Heart right ventricle (tissue), 16 donors: ENCODE measurements around the gene LGALS7. TPM values are rescaled to one million over a fixed set of nuclear protein-coding genes. Genes with fewer than 3 reads are reported as not detected.
A peak's percentile ranks its signal among the peaks of the same experiment; 100 is the strongest.
"Not testable (repeated sequence)": the region's sequence is repeated elsewhere in the genome, so short reads cannot be mapped to it uniquely, and the experiment has no call there.

Experiments used
- ATAC-seq, 8 donors: fragments of 200-7000 bp; cut with Tn5 transposase; one replicate each; pipeline ENCODE4 v1.9.1; 2020; ENCODE audit warnings: mild to moderate bottlenecking in 8 of 8, moderate library complexity in 8 of 8, moderate number of reproducible peaks in 1 of 8
- DNase-seq, 2 donors: peaks; one replicate each; pipeline ENCODE4 v3.0.0-alpha.2; 2020
- H3K27ac ChIP-seq, 10 donors: fragments of 200-600 bp; sonication (generic) in 2 of 10; one replicate each; pipeline versions ENCODE4 v1.5.0 to v1.8.0; 2020 to 2022; ENCODE audit warnings: mild to moderate bottlenecking in 3 of 10
- H3K27me3 ChIP-seq, 7 donors: fragments of 200-600 bp; one replicate each; pipeline ENCODE4 v1.8.0; 2021 to 2022; ENCODE audit warnings: mild to moderate bottlenecking in 2 of 7
- H3K36me3 ChIP-seq, 9 donors: fragments of 200-600 bp; sonication (generic) in 1 of 9; one replicate each; pipeline versions ENCODE4 v1.5.0 to v1.8.0; 2020 to 2022; ENCODE audit warnings: mild to moderate bottlenecking in 2 of 9
- H3K4me1 ChIP-seq, 9 donors: fragments of 200-600 bp; sonication (generic) in 1 of 9; one replicate each; pipeline versions ENCODE4 v1.5.0 to v1.8.0; 2020 to 2022; ENCODE audit warnings: mild to moderate bottlenecking in 4 of 9
- H3K4me3 ChIP-seq, 10 donors: fragments of 200-600 bp; sonication (generic) in 2 of 10; one replicate each; pipeline versions ENCODE4 v1.5.0 to v1.8.0; 2020 to 2022; ENCODE audit warnings: mild to moderate bottlenecking in 7 of 10, moderate library complexity in 2 of 10
- H3K9me3 ChIP-seq, 11 donors: fragments of 200-600 bp in 10 of 11; sonication (generic) in 2 of 11; one replicate each; pipeline versions ENCODE4 v1.5.0 to v1.8.0; 2013 to 2022; ENCODE audit warnings: mild to moderate bottlenecking in 2 of 11, control low read depth in 1 of 11, moderate library complexity in 1 of 11
- WGBS, 2 donors: extraction: QIAGEN DNeasy Blood & Tissue Kit; methylation state at CpG; one replicate each; pipeline ENCODE4 v1.1.7; 2013; ENCODE audit warnings: inconsistent platforms in 1 of 2; 5-methylcytosine and 5-hydroxymethylcytosine counted together
- intact Hi-C, 10 donors: fragments of 100-400 bp; cut with DNase I; formaldehyde crosslinking; loops; one replicate each; pipeline versions ENCODE4 v1.11.1 to v1.14.2; 2022
- polyA plus RNA-seq, 2 donors: library from polyadenylated mRNA; stranded (reverse); fragments of 200-250 nt; gene quantifications; one replicate each; pipeline ENCODE4 v1.2.3, GENCODE V29; 2013
- total RNA-seq, 10 donors: library from RNA; stranded (reverse); fragmentation: NEBNext Ultra II Directional in 3 of 10; extraction: Animal tissue kit (Norgen Biotek cat#: 25700) in 3 of 10; gene quantifications; one replicate each; pipeline versions ENCODE4 v1.2.1 to v1.2.4, GENCODE V29; 2021 to 2023
- TF ChIP-seq, protein P1 (sequence below), 9 donors: fragments of 200-600 bp; sonication (generic) in 2 of 9; IDR thresholded peaks; one replicate each; pipeline versions ENCODE4 v1.5.0 to v1.8.0; 2021 to 2022; ENCODE audit warnings: antibody characterized with exemption in 9 of 9, mild to moderate bottlenecking in 5 of 9, moderate library complexity in 1 of 9
- donor health status: Arrhythmogenic right ventricular cardiomyopathy.
- donor health status: ischemic (EF 13 %, LVEDD 7.1; RV severe dilation, severe dysfunction).
- donor health status: healthy with polysubstance abuse.
- donor health status: DM: no; HTN: yes; CAD: no.
- donor health status: DM: no; HTN: no; CAD: no.
- donor health status: ischemic (EF 25% LVEDD 6.9; RV normal size, moderate dysfunction).
- donor health status: ischemic (EF 25% LVEDD 5.7; RV mildly dilated, moderate dysfunction).
- donor health status: healthy.
- donor health status: DM: yes; HTN: yes; CAD: no.
- donor health status: Ischemic cardiomyopathy.
- donor health status: ischemic (EF 35%, LVEDD 5.7; RV mildly dilated, moderate dysfunction).
- donor health status: nonischemic (EF 11% LVEDD 7.7; RV severe dilation, severe dysfunction).
- donor health status: DM: yes; HTN: yes; CAD: no.
- donor health status: PGD.
- donor health status: ischemic (EF 29% LVEDD 5.4; RV normal size, mild dysfunction).
- donor health status: nonischemic (EF 23%, LVEDD 6.1; RV moderate dilation, normal function).

The LGALS7 gene
- total and polyA plus RNA-seq, 12 donors: not detected

DNA sequence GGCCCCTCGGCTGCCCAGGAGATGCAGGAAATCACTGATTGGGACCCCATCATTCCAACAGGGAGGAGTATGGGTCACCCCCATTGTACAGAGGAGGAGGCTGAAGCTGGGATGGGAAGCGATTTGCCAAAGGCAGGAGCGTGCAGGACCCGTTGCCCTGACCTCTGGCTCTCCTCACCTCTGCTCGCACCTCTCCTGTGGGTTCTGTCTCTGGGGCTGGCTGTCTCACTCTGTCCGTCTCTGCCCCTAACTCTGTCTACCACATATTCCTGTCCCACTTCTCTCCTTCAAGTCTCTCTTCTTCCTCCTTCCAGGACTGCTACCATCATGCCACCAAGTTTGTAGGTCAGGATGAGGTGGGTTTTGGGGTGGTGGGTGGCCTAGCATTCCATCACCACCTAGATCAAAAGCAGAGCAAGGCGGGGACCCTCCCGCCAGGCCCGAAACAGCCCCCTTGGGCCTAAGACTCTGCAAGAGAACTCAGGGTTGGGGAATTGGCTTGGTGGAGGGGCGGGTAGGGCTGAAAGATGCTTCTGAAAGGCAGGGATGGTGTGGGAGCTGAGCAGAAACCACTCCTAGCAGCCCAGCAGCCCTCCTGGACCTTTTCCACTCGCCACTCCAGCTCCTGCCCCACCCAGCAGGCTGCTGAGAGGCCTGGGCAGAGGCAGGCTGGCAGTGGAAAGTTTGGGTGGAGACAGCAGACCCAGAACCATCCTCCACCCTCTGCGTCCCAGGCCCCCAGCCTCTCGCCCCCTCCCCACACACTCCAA, 1.0 kb upstream of the LGALS7 start:
- DNase-seq (no peak), ATAC-seq (no peak)
- Histone ChIP-seq H3K27me3 (peaks cover 0 to 4% (median 0%) of the 10 kb centered on the region in 7 donors), H3K4me1 (peaks cover 0 to 8% (median 5%) of the 10 kb centered on the region in 9 donors), H3K9me3 (no peaks in the 10 kb centered on the region), H3K36me3 (no peaks in the 10 kb centered on the region), H3K27ac (no peak overlapping the region), H3K4me3 (no peak overlapping the region)
- 81 to 91% methylated on average over 13 of the region's 13 CpGs for WGBS, 2 donors
- intact Hi-C loops: no loop called here
- TF ChIP-seq, protein P1, sequence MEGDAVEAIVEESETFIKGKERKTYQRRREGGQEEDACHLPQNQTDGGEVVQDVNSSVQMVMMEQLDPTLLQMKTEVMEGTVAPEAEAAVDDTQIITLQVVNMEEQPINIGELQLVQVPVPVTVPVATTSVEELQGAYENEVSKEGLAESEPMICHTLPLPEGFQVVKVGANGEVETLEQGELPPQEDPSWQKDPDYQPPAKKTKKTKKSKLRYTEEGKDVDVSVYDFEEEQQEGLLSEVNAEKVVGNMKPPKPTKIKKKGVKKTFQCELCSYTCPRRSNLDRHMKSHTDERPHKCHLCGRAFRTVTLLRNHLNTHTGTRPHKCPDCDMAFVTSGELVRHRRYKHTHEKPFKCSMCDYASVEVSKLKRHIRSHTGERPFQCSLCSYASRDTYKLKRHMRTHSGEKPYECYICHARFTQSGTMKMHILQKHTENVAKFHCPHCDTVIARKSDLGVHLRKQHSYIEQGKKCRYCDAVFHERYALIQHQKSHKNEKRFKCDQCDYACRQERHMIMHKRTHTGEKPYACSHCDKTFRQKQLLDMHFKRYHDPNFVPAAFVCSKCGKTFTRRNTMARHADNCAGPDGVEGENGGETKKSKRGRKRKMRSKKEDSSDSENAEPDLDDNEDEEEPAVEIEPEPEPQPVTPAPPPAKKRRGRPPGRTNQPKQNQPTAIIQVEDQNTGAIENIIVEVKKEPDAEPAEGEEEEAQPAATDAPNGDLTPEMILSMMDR (IDR thresholded peaks at IDR 0.05): no peak

GRCh38 chr19:38771569-38771968, 1.7 kb downstream of the LGALS7 start:
- H3K27me3 ChIP-seq, H3K27ac ChIP-seq, H3K9me3 ChIP-seq, H3K4me3 ChIP-seq, H3K36me3 ChIP-seq, DNase-seq, intact Hi-C loops, ATAC-seq: not testable (repeated sequence)
- peaks cover 0 to 12% (median 6%) of the 10 kb centered on the region in 9 donors for H3K4me1 ChIP-seq
- 51 to 56% methylated on average over 5 to 7 of the region's 30 CpGs for WGBS, 2 donors

- intact Hi-C loops, H3K36me3 ChIP-seq, H3K27me3 ChIP-seq, H3K9me3 ChIP-seq, DNase-seq, H3K27ac ChIP-seq: not testable (repeated sequence)
- Histone ChIP-seq H3K4me3 (peak overlapping the region in 1 of 10 donors; percentile 36), H3K4me1 (peaks cover 0 to 12% (median 6%) of the 10 kb centered on the region in 9 donors)
- ATAC-seq: peak; percentile 81 to 91 (median 87)
- 18 to 36% methylated on average over 1 of the region's 22 CpGs for WGBS, 2 donors
Measured at GRCh38 chr19:38770949-38771275, 2.4 kb downstream of the LGALS7 start.

DNA sequence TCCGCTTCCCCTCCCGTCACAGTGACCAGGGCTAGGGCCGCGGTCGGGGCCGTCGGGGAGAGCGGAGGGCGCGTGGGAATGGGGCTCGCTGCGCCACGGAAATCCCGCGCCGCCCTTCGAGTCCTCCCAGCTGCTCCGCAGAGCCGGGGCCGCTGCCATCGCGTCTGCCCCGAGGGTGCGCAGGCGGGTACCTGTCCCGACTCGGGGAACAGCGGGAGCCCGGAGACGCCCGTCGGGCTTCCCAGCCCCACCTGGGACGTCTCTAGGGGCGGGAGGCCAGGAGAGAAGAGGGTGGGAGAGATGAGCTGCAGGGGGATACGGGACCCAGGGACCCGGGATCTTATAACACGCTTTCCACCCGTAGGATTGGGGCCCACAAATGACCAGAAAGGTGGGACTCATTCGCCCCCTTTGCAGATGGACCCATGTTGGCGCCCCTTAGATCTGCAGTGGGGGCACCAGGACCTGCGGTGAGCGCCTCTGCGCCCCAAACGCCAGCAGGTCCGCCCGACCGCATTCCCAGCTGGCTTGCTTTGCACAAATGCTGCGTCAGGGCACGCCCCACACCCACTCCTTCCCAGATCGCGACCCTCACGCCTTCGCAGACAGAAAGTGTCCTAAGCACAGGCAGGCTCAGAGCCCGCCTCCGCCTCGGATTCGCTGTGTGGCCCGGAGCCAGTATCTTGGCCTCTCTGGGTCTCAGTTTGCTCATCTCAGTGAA, 2.9 kb downstream of the LGALS7 start:
- H3K9me3 ChIP-seq, intact Hi-C loops, DNase-seq, H3K36me3 ChIP-seq, H3K27me3 ChIP-seq: not testable (repeated sequence)
- peak; percentile 3 to 58 (median 22) for ATAC-seq
- H3K4me1 ChIP-seq: peaks cover 0 to 12% (median 6%) of the 10 kb centered on the region in 9 donors
- 3 to 9% methylated on average over 22 to 26 of the region's 58 CpGs for WGBS, 2 donors
- peak overlapping the region in 9 of 10 donors; percentile 10 to 53 (median 42) for H3K4me3 ChIP-seq
- peak overlapping the region in 7 of 10 donors; percentile 65 to 81 (median 70) for H3K27ac ChIP-seq

DNA sequence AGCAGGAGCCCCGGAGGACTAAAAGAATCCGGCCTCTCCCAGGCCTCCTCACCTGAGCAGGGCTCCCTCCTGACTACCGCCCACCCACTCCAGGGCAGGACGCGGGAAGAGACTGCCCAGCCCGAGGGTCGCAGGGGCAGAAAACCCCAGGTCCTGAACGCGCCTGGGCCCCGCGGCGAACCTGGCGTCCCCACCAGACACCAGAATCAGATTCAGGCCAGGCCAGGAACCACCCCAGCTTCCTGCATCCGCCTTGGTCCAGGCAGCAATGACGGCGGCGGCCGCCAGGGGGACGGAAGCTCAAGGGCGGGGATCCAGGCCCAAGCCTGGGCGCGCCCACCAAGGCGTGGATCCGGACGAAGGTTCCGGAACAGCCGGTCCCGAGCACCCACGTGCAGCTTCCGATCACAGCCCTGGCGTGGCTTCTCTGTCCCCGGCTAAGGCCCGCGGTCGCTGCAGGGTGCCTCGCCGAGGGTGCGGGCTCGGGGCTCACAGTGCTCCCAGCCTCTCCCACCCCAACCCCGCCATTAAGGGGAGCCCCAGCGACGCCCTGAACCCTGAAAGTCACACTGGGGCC, 3.6 kb downstream of the LGALS7 start:
- TF ChIP-seq, protein P1 (IDR thresholded peaks at IDR 0.05): peak; percentile 64 to 97 (median 83)
- peak; percentile 88 to 96 (median 92) for ATAC-seq
- Histone ChIP-seq H3K4me3 (peak overlapping the region in 9 of 10 donors; percentile 10 to 53 (median 42)), H3K4me1 (peaks cover 0 to 12% (median 6%) of the 10 kb centered on the region in 9 donors), H3K36me3 (no peaks in the 10 kb centered on the region), H3K9me3 (no peaks in the 10 kb centered on the region), H3K27me3 (no peaks in the 10 kb centered on the region), H3K27ac (peak overlapping the region in 9 of 10 donors; percentile 50 to 81 (median 69))
- 9 to 13% methylated on average over 42 of the region's 42 CpGs for WGBS, 2 donors
- intact Hi-C loops: loop anchor here in 1 of 10 donors (5.0 kb wide), 1 partner anchor 37 kb away; no protein-coding TSS in a partner anchor
- DNase-seq: peak; percentile 91 to 95
